ENCODE measurements around the gene NEURL3. TPM values are rescaled to one million over a fixed set of nuclear protein-coding genes. Genes with fewer than 3 reads are reported as not detected.

NEURL3 gene
- total and polyA plus RNA-seq, 2 experiments from 2014 or later, result 1.8 to 8.1 TPM

GRCh38 chr2:96511851-96512250, 6.7 kb upstream of the NEURL3 start:
- WGBS (ENCODE audit: low lambda C conversion rate, missing lambda C conversion rate), result 74% methylated on average over 4 of the region's 4 CpGs
- Histone ChIP-seq H3K27me3 (no peaks in the 10 kb centered on the region), H3K9me2 (replicated peaks; ENCODE audit: insufficient read depth) (no peaks in the 10 kb centered on the region), H3K9me3 (ENCODE audit: low read depth) (no peaks in the 10 kb centered on the region), H2AFZ (no peak overlapping the region), H3K4me3 (no peak overlapping the region), H3K4me2 (no peak overlapping the region), H3K79me2 (no peaks in the 10 kb centered on the region), H3K27ac (no peak overlapping the region), H3K36me3 (replicated peaks; ENCODE audit: insufficient read depth, low read depth) (no peaks in the 10 kb centered on the region), H3K4me1 (ENCODE audit: insufficient read depth) (peaks cover 7% of the 10 kb centered on the region), H4K20me1 (ENCODE audit: insufficient read depth, poor library complexity, severe bottlenecking) (no peaks in the 10 kb centered on the region)
- no peak for DNase-seq (ENCODE audit: low spot score)
- TF ChIP-seq EZH2 (IDR thresholded peaks at IDR 0.05; ENCODE audit: borderline replicate concordance) (no peak), CTCF (IDR thresholded peaks at IDR 0.05; ENCODE audit: poor library complexity) (no peak), EZH2phosphoT487 (IDR thresholded peaks at IDR 0.05; ENCODE audit: low read depth, severe bottlenecking, unreplicated experiment) (no peak)

GRCh38 chr2:96510931-96511595, 5.9 kb upstream of the NEURL3 start:
- Histone ChIP-seq H4K20me1 (ENCODE audit: insufficient read depth, poor library complexity, severe bottlenecking) (no peaks in the 10 kb centered on the region), H3K27me3 (no peaks in the 10 kb centered on the region), H3K27ac (no peak overlapping the region), H3K79me2 (no peaks in the 10 kb centered on the region), H3K4me2 (no peak overlapping the region), H3K4me1 (ENCODE audit: insufficient read depth) (peaks cover 12% of the 10 kb centered on the region), H3K36me3 (replicated peaks; ENCODE audit: insufficient read depth, low read depth) (no peaks in the 10 kb centered on the region), H3K4me3 (no peak overlapping the region), H2AFZ (no peak overlapping the region), H3K9me3 (ENCODE audit: low read depth) (no peaks in the 10 kb centered on the region), H3K9me2 (replicated peaks; ENCODE audit: insufficient read depth) (no peaks in the 10 kb centered on the region)
- DNase-seq (ENCODE audit: low spot score), result no peak
- WGBS (ENCODE audit: low lambda C conversion rate, missing lambda C conversion rate), result 82% methylated on average over 6 of the region's 6 CpGs
- TF ChIP-seq CTCF (IDR thresholded peaks at IDR 0.05; ENCODE audit: poor library complexity) (no peak), EZH2 (IDR thresholded peaks at IDR 0.05; ENCODE audit: borderline replicate concordance) (no peak), EZH2phosphoT487 (IDR thresholded peaks at IDR 0.05; ENCODE audit: low read depth, severe bottlenecking, unreplicated experiment) (no peak)

GRCh38 chr2:96509847-96510230, 4.7 kb upstream of the NEURL3 start:
- H3K4me1 ChIP-seq (ENCODE audit: insufficient read depth), result peaks cover 18% of the 10 kb centered on the region
- DNase-seq (ENCODE audit: low spot score), result no peak
- no peak overlapping the region for H3K4me3 ChIP-seq

More at GRCh38 chr2:96509847-96510230, 4.7 kb upstream of the NEURL3 start:
- Histone ChIP-seq H3K27me3 (no peaks in the 10 kb centered on the region), H3K4me2 (peak overlapping the region; percentile 38), H2AFZ (no peak overlapping the region), H3K9me2 (replicated peaks; ENCODE audit: insufficient read depth) (no peaks in the 10 kb centered on the region), H3K9me3 (ENCODE audit: low read depth) (no peaks in the 10 kb centered on the region), H4K20me1 (ENCODE audit: insufficient read depth, poor library complexity, severe bottlenecking) (no peaks in the 10 kb centered on the region), H3K36me3 (replicated peaks; ENCODE audit: insufficient read depth, low read depth) (no peaks in the 10 kb centered on the region), H3K79me2 (no peaks in the 10 kb centered on the region), H3K27ac (no peak overlapping the region)
- no peak for TF ChIP-seq EZH2 (IDR thresholded peaks at IDR 0.05; ENCODE audit: borderline replicate concordance)
- no peak for TF ChIP-seq CTCF (IDR thresholded peaks at IDR 0.05; ENCODE audit: poor library complexity)
- no peak for TF ChIP-seq EZH2phosphoT487 (IDR thresholded peaks at IDR 0.05; ENCODE audit: low read depth, severe bottlenecking, unreplicated experiment)
- WGBS (ENCODE audit: low lambda C conversion rate, missing lambda C conversion rate), result 58% methylated on average over 9 of the region's 11 CpGs
